Testis (tissue), 3 donors: ENCODE results near the gene PTMA. TPM values are rescaled to one million over a fixed set of nuclear protein-coding genes. Genes with fewer than 3 reads are reported as not detected.

ENCODE experiments used
- DNase-seq: peaks from one replicate; pipeline ENCODE4 v3.0.0-alpha.2; 2019
- H3K27ac ChIP-seq, 2 donors: fragments of 200-600 bp; sonication (generic); one replicate each; pipeline ENCODE4 v1.5.1; 2019
- H3K27me3 ChIP-seq: fragments of 200-600 bp; sonication (generic); one replicate; pipeline ENCODE4 v1.5.1; 2019
- H3K36me3 ChIP-seq: fragments of 200-600 bp; sonication (generic); one replicate; pipeline ENCODE4 v1.5.1; 2017; ENCODE audit warnings: low read depth; ENCODE audit errors: missing control alignments
- H3K4me1 ChIP-seq: fragments of 200-600 bp; sonication (generic); one replicate; pipeline ENCODE4 v1.5.1; 2019
- H3K4me3 ChIP-seq, 2 donors: fragments of 200-600 bp; sonication (generic); one replicate each; pipeline ENCODE4 v1.5.1; 2017 to 2019
- H3K9me3 ChIP-seq: fragments of 200-600 bp; sonication (generic); one replicate; pipeline ENCODE4 v1.5.1; 2017
- POLR2A ChIP-seq: fragments of 450-650 bp; IDR thresholded peaks from one replicate; pipeline ENCODE4 v1.6.1; 2017; ENCODE audit warnings: antibody characterized with exemption, mild to moderate bottlenecking, moderate library complexity
- WGBS, 2 donors: methylation state at CpG; one replicate each; pipeline ENCODE4 v1.1.5; 2018; 5-methylcytosine and 5-hydroxymethylcytosine counted together
- intact Hi-C: fragments of 100-400 bp; cut with DNase I; formaldehyde crosslinking; loops from one replicate; pipeline ENCODE4 v1.15.1; 2023; ENCODE audit warnings: low total_unique reads
- polyA plus RNA-seq: library from polyadenylated mRNA; stranded (reverse); fragments of 350-450 nt; fragmentation: Illumina TruSeq; extraction: RNeasy Lipid Tissue Mini Kit (QIAGEN cat#74804); gene quantifications from one replicate; pipeline ENCODE4 v1.2.3, GENCODE V29; 2014; ENCODE audit warnings: low read depth, low replicate concordance; ENCODE audit not compliant: insufficient read depth
- total RNA-seq, 2 donors: library from RNA; depleted of rRNA; stranded (reverse); fragments of >200 nt; gene quantifications; one replicate each; pipeline ENCODE4 v1.2.3, GENCODE V29; 2016
- TF ChIP-seq, protein P1 (sequence below), 3 experiments: fragments of 450-650 bp in 2 of 3; fragments of 200-600 bp in 1 of 3; sonication (generic) in 1 of 3; IDR thresholded peaks; one replicate each; pipeline ENCODE4 v1.5.1; 2016 to 2019; ENCODE audit warnings: antibody characterized with exemption in 3 of 3, mild to moderate bottlenecking in 2 of 3, moderate library complexity in 1 of 3

Gene PTMA
- total and polyA plus RNA-seq, 3 donors from 2014 or later = 278 to 583 (median 311) TPM

DNA sequence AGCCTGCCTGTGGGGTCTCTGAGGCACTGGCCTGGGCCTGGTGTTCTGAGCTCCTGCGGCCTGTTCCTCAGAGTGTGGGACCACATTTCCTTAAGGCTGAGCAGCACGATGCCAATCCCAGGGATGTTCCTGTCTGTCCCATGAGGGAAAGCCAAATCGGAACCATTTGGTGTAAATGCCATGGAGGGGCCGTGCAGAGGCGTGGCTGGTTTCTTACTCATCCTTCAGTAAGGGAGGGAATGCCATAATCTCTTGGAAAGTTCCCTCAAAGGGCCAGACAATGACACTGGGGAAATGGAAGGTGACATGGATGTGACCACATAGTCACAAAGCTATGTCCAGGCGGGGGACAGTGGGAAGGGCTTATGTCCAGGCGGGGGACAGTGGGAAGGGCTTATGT is 14.4 kb upstream of the PTMA start:
- Histone ChIP-seq H3K9me3 (no peaks in the 10 kb centered on the region), H3K4me1 (no peaks in the 10 kb centered on the region), H3K36me3 (no peaks in the 10 kb centered on the region), H3K27ac (no peak overlapping the region), H3K27me3 (no peaks in the 10 kb centered on the region), H3K4me3 (no peak overlapping the region)
- WGBS, 2 donors = 91 to 96% methylated on average over 5 to 7 of the region's 7 CpGs
- intact Hi-C loops = no loop called here
- TF ChIP-seq, protein P1, sequence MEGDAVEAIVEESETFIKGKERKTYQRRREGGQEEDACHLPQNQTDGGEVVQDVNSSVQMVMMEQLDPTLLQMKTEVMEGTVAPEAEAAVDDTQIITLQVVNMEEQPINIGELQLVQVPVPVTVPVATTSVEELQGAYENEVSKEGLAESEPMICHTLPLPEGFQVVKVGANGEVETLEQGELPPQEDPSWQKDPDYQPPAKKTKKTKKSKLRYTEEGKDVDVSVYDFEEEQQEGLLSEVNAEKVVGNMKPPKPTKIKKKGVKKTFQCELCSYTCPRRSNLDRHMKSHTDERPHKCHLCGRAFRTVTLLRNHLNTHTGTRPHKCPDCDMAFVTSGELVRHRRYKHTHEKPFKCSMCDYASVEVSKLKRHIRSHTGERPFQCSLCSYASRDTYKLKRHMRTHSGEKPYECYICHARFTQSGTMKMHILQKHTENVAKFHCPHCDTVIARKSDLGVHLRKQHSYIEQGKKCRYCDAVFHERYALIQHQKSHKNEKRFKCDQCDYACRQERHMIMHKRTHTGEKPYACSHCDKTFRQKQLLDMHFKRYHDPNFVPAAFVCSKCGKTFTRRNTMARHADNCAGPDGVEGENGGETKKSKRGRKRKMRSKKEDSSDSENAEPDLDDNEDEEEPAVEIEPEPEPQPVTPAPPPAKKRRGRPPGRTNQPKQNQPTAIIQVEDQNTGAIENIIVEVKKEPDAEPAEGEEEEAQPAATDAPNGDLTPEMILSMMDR (IDR thresholded peaks at IDR 0.05) = no peak
- no peak for TF ChIP-seq POLR2A
- no peak for DNase-seq

DNA sequence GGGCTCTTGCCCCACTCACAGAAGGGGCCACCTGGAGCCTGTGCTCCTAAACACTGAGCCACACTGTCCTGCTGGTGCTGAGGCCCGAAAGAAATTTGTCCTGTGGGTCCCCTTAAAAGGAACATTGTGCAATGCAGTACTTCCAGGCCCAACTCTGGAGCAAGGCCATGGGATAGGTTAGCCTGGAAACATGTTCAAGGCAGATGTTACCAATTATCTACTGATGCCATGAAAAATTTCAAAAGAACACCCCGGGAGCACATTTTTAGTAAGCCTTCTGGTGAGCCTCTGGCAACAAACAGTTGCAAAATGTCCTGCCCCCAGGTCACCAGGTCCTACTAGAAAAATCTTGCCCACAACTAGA is 12.3 kb upstream of the PTMA start:
- intact Hi-C loops = no loop called here
- H3K9me3 ChIP-seq = no peaks in the 10 kb centered on the region
- no peak overlapping the region for H3K4me3 ChIP-seq
- H3K27ac ChIP-seq = no peak overlapping the region
- no peaks in the 10 kb centered on the region for H3K36me3 ChIP-seq
- 56 to 67% methylated on average over 1 to 2 of the region's 2 CpGs for WGBS, 2 donors
- H3K27me3 ChIP-seq = no peaks in the 10 kb centered on the region
- peak; percentile 63 for DNase-seq
- TF ChIP-seq, protein P1 (IDR thresholded peaks at IDR 0.05) = no peak
- TF ChIP-seq POLR2A = no peak
- no peaks in the 10 kb centered on the region for H3K4me1 ChIP-seq

DNA sequence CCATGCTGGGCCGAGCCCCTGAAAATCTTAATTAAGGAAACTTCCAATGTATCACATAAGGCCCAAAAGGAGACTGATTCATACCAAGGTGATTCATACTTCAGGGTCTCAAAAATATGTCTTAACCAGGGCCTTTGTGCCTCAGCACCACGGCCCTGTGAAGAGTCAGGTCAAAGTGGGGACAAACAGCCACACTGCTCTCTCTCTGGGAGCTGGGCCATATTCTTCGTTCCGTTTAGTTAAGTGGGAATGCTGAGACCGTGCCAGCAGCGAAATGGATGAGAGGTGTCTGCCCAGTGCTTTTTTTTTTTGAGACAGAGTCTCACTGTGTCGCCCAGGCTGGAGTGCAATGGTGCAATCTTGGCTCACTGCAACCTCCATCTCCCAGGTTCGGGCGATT is 9.3 kb upstream of the PTMA start:
- WGBS, 2 donors = 90 to 92% methylated on average over 9 of the region's 9 CpGs
- TF ChIP-seq POLR2A = no peak
- TF ChIP-seq, protein P1 (IDR thresholded peaks at IDR 0.05) = no peak
- Histone ChIP-seq H3K27ac (no peak overlapping the region), H3K9me3 (no peaks in the 10 kb centered on the region), H3K27me3 (no peaks in the 10 kb centered on the region), H3K36me3 (no peaks in the 10 kb centered on the region), H3K4me1 (no peaks in the 10 kb centered on the region), H3K4me3 (no peak overlapping the region)
- DNase-seq = no peak
- intact Hi-C loops = no loop called here

DNA sequence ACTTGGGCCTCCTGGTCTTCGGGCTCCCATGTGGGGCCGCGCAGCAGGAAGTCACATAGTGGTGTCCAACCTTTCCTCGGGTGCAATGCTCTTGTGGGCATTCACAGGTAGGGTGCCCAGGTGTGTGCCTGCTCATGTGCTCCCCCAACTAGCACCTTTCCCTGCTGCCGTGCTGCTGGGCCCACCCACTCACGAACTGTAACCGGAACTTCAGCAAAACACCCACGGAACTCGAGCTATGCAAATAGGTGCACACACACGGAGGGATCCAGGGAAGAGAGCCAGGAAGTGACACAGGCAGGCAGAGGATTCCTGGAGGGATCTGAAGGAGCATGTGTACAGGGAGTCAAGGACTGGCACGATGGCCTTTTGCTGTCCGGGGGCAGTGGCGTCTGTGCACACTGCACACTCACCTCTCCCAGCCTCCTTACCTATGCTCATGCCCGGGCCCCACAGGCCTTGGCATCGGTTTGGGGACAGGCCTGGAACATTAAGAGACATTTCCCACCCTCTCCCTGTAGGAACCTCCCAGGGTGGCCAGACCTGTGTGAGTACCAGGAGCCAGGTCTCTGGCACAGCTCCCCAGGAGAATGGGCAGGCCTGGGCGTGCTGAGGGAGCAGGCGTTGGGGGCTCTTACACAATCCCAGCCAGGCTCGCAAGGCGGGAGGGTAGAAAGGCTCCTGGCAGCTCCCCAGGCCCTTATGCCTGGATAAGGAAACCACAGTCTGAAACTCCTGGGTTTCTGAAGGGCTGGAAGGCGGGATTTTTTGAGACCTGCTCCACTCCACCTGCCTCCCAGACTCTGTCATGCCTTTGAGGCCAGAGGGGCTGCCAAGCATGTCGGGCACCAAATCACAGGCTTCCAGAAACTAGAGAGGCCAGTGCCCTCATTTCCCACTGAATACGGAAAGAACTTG is 6.6 kb upstream of the PTMA start:
- H3K27me3 ChIP-seq = no peaks in the 10 kb centered on the region
- 74 to 81% methylated on average over 16 to 22 of the region's 22 CpGs for WGBS, 2 donors
- no peaks in the 10 kb centered on the region for H3K9me3 ChIP-seq
- intact Hi-C loops = no loop called here
- no peaks in the 10 kb centered on the region for H3K36me3 ChIP-seq
- TF ChIP-seq, protein P1 (IDR thresholded peaks at IDR 0.05) = no peak
- no peak for TF ChIP-seq POLR2A
- H3K4me1 ChIP-seq = peaks cover 11% of the 10 kb centered on the region
- H3K4me3 ChIP-seq = no peak overlapping the region
- no peak for DNase-seq
- no peak overlapping the region for H3K27ac ChIP-seq

DNA sequence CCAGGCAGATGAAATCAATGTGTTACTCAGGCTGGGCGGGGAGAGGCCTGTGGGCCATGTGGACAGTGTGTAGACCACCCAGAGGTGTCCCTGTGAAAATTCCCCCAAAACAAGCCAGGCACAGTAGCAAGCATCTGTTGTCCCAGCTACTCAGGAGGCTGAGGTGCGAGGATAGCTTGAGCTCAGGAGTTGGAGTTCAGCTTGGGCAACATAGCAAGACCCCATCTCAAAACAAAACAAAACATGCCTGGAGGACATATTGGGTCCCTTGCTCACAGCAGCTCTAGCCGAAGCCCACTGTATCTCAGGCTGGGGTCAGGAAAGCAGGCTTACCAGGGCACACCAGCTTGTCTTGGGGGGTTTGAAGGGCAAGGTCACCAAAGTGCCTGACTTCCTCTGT is 4.3 kb upstream of the PTMA start:
- peaks cover 11% of the 10 kb centered on the region for H3K4me1 ChIP-seq
- no peak overlapping the region for H3K27ac ChIP-seq

More for the DNA sequence above, 4.3 kb upstream of the PTMA start:
- DNase-seq = no peak
- no peaks in the 10 kb centered on the region for H3K36me3 ChIP-seq
- H3K4me3 ChIP-seq = no peak overlapping the region
- intact Hi-C loops = no loop called here
- H3K9me3 ChIP-seq = no peaks in the 10 kb centered on the region
- no peak for TF ChIP-seq POLR2A
- TF ChIP-seq, protein P1 (IDR thresholded peaks at IDR 0.05) = no peak
- WGBS, 2 donors = 93 to 96% methylated on average over 3 of the region's 3 CpGs
- H3K27me3 ChIP-seq = no peaks in the 10 kb centered on the region
